Endothelial cell of umbilical vein (primary cell): Measurements from ENCODE around the gene HMGXB3.

Experiments used
- FOS ChIP-seq: IDR thresholded peaks from 2 replicates; pipeline ENCODE4 v1.6.1; 2011; ENCODE audit warnings: mild to moderate bottlenecking, low read length, moderate library complexity, borderline replicate concordance; ENCODE audit not compliant: insufficient read depth
- POLR2AphosphoS5 ChIP-seq: IDR thresholded peaks from 2 replicates; pipeline ENCODE4 v1.6.1; 2012; ENCODE audit warnings: low read depth, mild to moderate bottlenecking, control low read depth, low read length, moderate library complexity; ENCODE audit not compliant: insufficient read depth
- TF ChIP-seq, protein P1 (sequence below), 2 donors: IDR thresholded peaks; 1 replicate in 1 of 2; 2 replicates in 1 of 2; pipeline ENCODE4 v1.5.1; 2011; ENCODE audit warnings: low read length in 2 of 2, mild to moderate bottlenecking in 2 of 2, moderate library complexity in 2 of 2, control low read depth in 1 of 2, inconsistent platforms in 1 of 2, low read depth in 1 of 2; ENCODE audit not compliant: insufficient read depth in 1 of 2; ENCODE audit errors: extremely low read depth in 1 of 2

DNA sequence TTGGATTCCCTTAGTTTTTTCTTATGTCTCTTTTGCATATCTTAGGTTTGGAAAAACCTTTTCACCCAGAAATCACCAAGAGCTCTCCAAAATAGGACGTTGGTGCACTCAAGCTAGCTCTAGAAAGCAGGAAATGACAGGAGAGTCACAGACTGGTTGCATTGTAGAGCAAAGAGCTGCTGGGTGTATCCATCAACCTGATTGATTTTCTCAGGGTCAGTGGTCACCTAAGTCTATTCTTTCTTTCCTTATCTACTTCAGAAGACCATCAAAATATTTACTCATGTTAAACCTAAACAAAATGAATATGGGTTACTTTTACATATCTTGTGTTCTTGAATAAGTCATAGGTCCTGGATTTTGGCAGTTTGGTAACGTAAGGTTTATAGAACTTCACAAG lies 25.1 kb upstream of the HMGXB3 start:
- TF ChIP-seq POLR2AphosphoS5 (no peak), FOS (no peak)
- TF ChIP-seq, protein P1, sequence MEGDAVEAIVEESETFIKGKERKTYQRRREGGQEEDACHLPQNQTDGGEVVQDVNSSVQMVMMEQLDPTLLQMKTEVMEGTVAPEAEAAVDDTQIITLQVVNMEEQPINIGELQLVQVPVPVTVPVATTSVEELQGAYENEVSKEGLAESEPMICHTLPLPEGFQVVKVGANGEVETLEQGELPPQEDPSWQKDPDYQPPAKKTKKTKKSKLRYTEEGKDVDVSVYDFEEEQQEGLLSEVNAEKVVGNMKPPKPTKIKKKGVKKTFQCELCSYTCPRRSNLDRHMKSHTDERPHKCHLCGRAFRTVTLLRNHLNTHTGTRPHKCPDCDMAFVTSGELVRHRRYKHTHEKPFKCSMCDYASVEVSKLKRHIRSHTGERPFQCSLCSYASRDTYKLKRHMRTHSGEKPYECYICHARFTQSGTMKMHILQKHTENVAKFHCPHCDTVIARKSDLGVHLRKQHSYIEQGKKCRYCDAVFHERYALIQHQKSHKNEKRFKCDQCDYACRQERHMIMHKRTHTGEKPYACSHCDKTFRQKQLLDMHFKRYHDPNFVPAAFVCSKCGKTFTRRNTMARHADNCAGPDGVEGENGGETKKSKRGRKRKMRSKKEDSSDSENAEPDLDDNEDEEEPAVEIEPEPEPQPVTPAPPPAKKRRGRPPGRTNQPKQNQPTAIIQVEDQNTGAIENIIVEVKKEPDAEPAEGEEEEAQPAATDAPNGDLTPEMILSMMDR (IDR thresholded peaks at IDR 0.05; ENCODE audit: extremely low read depth in 1 of 2, insufficient read depth in 1 of 2, low read depth in 1 of 2, low read length in 2 of 2), result no peak
